K562 (cell line): ENCODE results near the gene KRT85. TPM values are rescaled to one million over a fixed set of nuclear protein-coding genes. Genes with fewer than 3 reads are reported as not detected.

Experiments
- ATAC-seq: fragments of 200-7000 bp; cut with Tn5 transposase; 3 replicates; pipeline ENCODE4 v1.9.1; 2020; ENCODE audit warnings: moderate library complexity
- BruUV-seq: library from RNA; stranded (reverse); fragments of 400-500 nt; replicated peaks from 2 replicates; lab custom pipeline; 2021; lab: Mats Ljungman, UMichigan
- CTCF ChIA-PET: fragments of 300-600 bp; formaldehyde crosslinking; extraction: SDS; loops from one replicate; lab custom pipeline; 2021; ENCODE audit warnings: low intra/inter-chr PET ratio; lab: Yijun Ruan, JAX
- POLR2A ChIA-PET: fragments of 300-600, 350-650 bp; sonication (Branson Sonifier 250); formaldehyde crosslinking; extraction: SDS; loops from one replicate; lab custom pipeline; 2021; ENCODE audit warnings: antibody characterized with exemption, inconsistent platforms; lab: Yijun Ruan, JAX
- DNase-seq, 4 experiments: peaks; one replicate each; pipeline versions ENCODE4 v3.0.0 to v3.0.0-alpha.2; 2011 to 2018; ENCODE audit warnings: low spot score in 3 of 4, mixed read lengths in 3 of 4; ENCODE audit errors: extremely low read depth in 1 of 4
- FAIRE-seq: peaks from 2 replicates; lab custom pipeline; 2011; peaks lifted over from hg19 to GRCh38; lab: Jason Lieb, UNC
- H2AFZ ChIP-seq: 2 replicates; pipeline ENCODE4 v1.6.0; 2011; ENCODE audit warnings: low read depth, low read length, control low read depth, inconsistent platforms
- H3K27ac ChIP-seq: fragments of 200-600 bp; 3 replicates; pipeline ENCODE4 v1.8.0; 2011; ENCODE audit warnings: low read depth, mild to moderate bottlenecking, control low read depth, inconsistent platforms, low read length, moderate library complexity, mixed read lengths; ENCODE audit errors: extremely low read depth
- H3K27me3 ChIP-seq, 2 experiments: fragments of 300-600 bp in 1 of 2; 2 replicates in 1 of 2; 3 replicates in 1 of 2; pipeline versions ENCODE4 v1.6.0 to v1.8.0; 2011; ENCODE audit warnings: inconsistent platforms in 2 of 2, low read length in 2 of 2, mild to moderate bottlenecking in 1 of 2, mixed read lengths in 1 of 2, moderate library complexity in 1 of 2; ENCODE audit not compliant: control insufficient read depth in 2 of 2, insufficient read depth in 2 of 2
- H3K36me3 ChIP-seq: fragments of 300-600 bp; 3 replicates; pipeline ENCODE4 v1.8.0; 2011; ENCODE audit warnings: mild to moderate bottlenecking, low read length, inconsistent platforms; ENCODE audit not compliant: control insufficient read depth, insufficient read depth
- H3K4me1 ChIP-seq, 2 experiments: fragments of 200-600 bp in 1 of 2; replicated peaks in 1 of 2; 2 replicates in 1 of 2; 3 replicates in 1 of 2; pipeline versions ENCODE4 v1.5.1 to v1.8.0; 2011; ENCODE audit warnings: inconsistent platforms in 2 of 2, low read length in 2 of 2, mild to moderate bottlenecking in 1 of 2, mixed read lengths in 1 of 2, moderate library complexity in 1 of 2; ENCODE audit not compliant: control insufficient read depth in 2 of 2, insufficient read depth in 2 of 2
- H3K4me2 ChIP-seq: 2 replicates; pipeline ENCODE4 v1.6.1; 2011; ENCODE audit warnings: low read length, control low read depth, inconsistent platforms, mixed read lengths; ENCODE audit not compliant: insufficient read depth
- H3K4me3 ChIP-seq: fragments of 200-600 bp; sonication (generic), shearing (Covaris generic); 2 replicates; pipeline ENCODE4 v1.5.1; 2016; ENCODE audit warnings: control low read depth, inconsistent platforms
- H3K79me2 ChIP-seq: fragments of 200-600 bp; 3 replicates; pipeline ENCODE4 v1.8.0; 2011; ENCODE audit warnings: low read length, inconsistent platforms; ENCODE audit not compliant: control insufficient read depth, insufficient read depth
- H3K9ac ChIP-seq, 2 experiments: 2 replicates each; pipeline versions ENCODE4 v1.6.0 to v1.6.1; 2011; ENCODE audit warnings: low read depth in 2 of 2, low read length in 2 of 2, control low read depth in 1 of 2, inconsistent platforms in 1 of 2, mild to moderate bottlenecking in 1 of 2, mixed read lengths in 1 of 2; ENCODE audit not compliant: insufficient read depth in 1 of 2
- H3K9me1 ChIP-seq: one replicate; pipeline ENCODE4 v1.6.0; 2011; ENCODE audit warnings: inconsistent platforms, mild to moderate bottlenecking, low read length, moderate library complexity; ENCODE audit not compliant: control insufficient read depth, insufficient read depth
- H3K9me3 ChIP-seq: replicated peaks from 2 replicates; pipeline ENCODE4 v1.5.1; 2011; ENCODE audit warnings: low read depth, low read length, inconsistent platforms; ENCODE audit not compliant: control insufficient read depth, insufficient read depth
- H4K20me1 ChIP-seq: replicated peaks from 2 replicates; pipeline ENCODE4 v1.6.1; 2011; ENCODE audit warnings: low read length, inconsistent platforms, mixed read lengths; ENCODE audit not compliant: control insufficient read depth, insufficient read depth
- BDP1 ChIP-seq: IDR thresholded peaks from 3 replicates; pipeline ENCODE4 v1.6.1; 2011; ENCODE audit not compliant: insufficient read length, insufficient read depth
- CBX1 ChIP-seq: sonication (generic); IDR thresholded peaks from 2 replicates; pipeline ENCODE4 v1.6.1; 2016; ENCODE audit warnings: antibody characterized with exemption, low read depth, mild to moderate bottlenecking
- MTF1 ChIP-seq: fragments of 250-450 bp; sonication (Bioruptor Pico); IDR thresholded peaks from 2 replicates; pipeline ENCODE4 v1.9.0; 2021; ENCODE audit warnings: moderate library complexity, mild to moderate bottlenecking, inconsistent platforms, borderline replicate concordance
- POLR2AphosphoS2 ChIP-seq: IDR thresholded peaks from 2 replicates; pipeline ENCODE4 v1.6.1; 2012; ENCODE audit warnings: low read length, improper control_type of control experiment
- TEAD4 ChIP-seq, 2 experiments: sonication (generic) in 1 of 2; formaldehyde crosslinking in 1 of 2; IDR thresholded peaks; 2 replicates each; pipeline versions ENCODE4 v1.6.1 to v1.8.0; 2012 to 2022; ENCODE audit warnings: borderline replicate concordance in 1 of 2, inconsistent platforms in 1 of 2, low read length in 1 of 2, mild to moderate bottlenecking in 1 of 2, missing genetic modification reagents in 1 of 2
- ZKSCAN8 ChIP-seq: fragments of 200-800 bp; sonication (Bioruptor generic); IDR thresholded peaks from 2 replicates; pipeline ENCODE4 v1.6.1; 2016; ENCODE audit warnings: missing genetic modification characterization, missing compliant biosample characterization
- WGBS: fragments of 100-300 bp; shearing (Covaris generic); methylation state at CpG from one replicate; pipeline ENCODE4 v1.1.6; 2016; ENCODE audit warnings: low coverage, mixed read lengths; ENCODE audit not compliant: insufficient coverage; ENCODE audit errors: missing lambda C conversion rate; 5-methylcytosine and 5-hydroxymethylcytosine counted together
- in situ Hi-C: fragments of 300-500 bp; cut with MboI; formaldehyde crosslinking; loops from 4 replicates; pipeline ENCODE4 v1.15.0; 2018; ENCODE audit warnings: inconsistent platforms, mixed read lengths
- intact Hi-C: fragments of 100-400 bp; cut with micrococcal nuclease; formaldehyde crosslinking; loops from 2 replicates; pipeline ENCODE4 v1.14.2; 2022
- polyA plus RNA-seq, 8 experiments: library from polyadenylated mRNA; depleted of rRNA in 4 of 8; stranded (reverse) in 5 of 8; unstranded in 3 of 8; fragments of >200 nt; fragmentation: Nextera tagmentation in 2 of 8; fragmentation: Illumina TruSeq in 1 of 8; extraction: Ambion mirVana in 2 of 8; extraction: Trizol in 1 of 8; gene quantifications; 2 replicates each; pipeline versions ENCODE4 v1.2.1 to v1.2.3, GENCODE V29; 2011 to 2014; ENCODE audit warnings: inconsistent platforms in 1 of 8, missing spikeins in 1 of 8
- total RNA-seq, 7 experiments: library from RNA; depleted of rRNA in 6 of 7; stranded (reverse); fragments of >200 nt in 6 of 7; fragmentation: Illumina TruSeq in 2 of 7; extraction: Trizol in 2 of 7; gene quantifications; 2 replicates each; pipeline versions ENCODE4 v1.2.1 to v1.2.3, GENCODE V29; 2011 to 2021; ENCODE audit warnings: low replicate concordance in 1 of 7
- TF ChIP-seq, protein P1 (sequence below): fragments of 450-650 bp; IDR thresholded peaks from 2 replicates; pipeline ENCODE4 v1.6.1; 2016; ENCODE audit warnings: antibody characterized with exemption

Gene KRT85
- total and polyA plus RNA-seq, 9 of the 15 experiments (the other 6 are each of a cell fraction or from before 2014, with no cell fraction given), result not detected

DNA sequence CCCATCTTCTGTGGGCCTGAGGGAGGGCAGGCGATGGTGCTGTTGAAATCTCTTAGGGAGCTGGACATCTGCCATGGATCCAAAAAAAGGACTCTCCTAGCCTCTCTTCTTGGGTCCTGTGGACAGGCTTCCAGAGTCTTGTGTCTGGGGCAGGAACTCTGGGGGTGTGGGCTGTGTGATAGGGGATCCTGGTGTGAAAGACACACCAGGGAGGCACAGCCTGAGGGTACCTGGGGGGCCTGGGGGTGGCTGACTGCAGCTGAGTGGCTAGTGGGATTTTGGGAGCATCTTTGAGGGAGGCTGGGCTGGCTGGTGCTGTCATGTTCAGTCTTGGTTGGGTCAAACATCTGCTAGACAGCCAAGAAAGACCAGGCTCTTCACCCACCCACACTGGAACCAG, 44.3 kb downstream of the KRT85 start:
- no peak for DNase-seq
- Histone ChIP-seq H3K4me3 (no peak overlapping the region), H3K27me3 (peaks cover 14 to 62% of the 10 kb centered on the region in 2 experiments; a peak in 4 of 5 replicates), H4K20me1 (peaks cover 4% of the 10 kb centered on the region; the same call in 1 of the 2 replicates), H2AFZ (no peak overlapping the region), H3K4me1 (no peaks in the 10 kb centered on the region), H3K27ac (no peak overlapping the region), H3K9me3 (no peaks in the 10 kb centered on the region), H3K79me2 (no peaks in the 10 kb centered on the region), H3K9me1 (no peaks in the 10 kb centered on the region), H3K4me2 (no peak overlapping the region), H3K9ac (no peak overlapping the region), H3K36me3 (no peaks in the 10 kb centered on the region)
- FAIRE-seq, result no peak
- no TSS peak for BruUV-seq
- POLR2A ChIA-PET, result interaction anchor here (0.7 kb wide), 1 partner anchor 1341 kb away, joined by 3 read pairs; no protein-coding TSS in a partner anchor
- intact Hi-C loops (no loop called here), in situ Hi-C loops (no loop called here)
- TF ChIP-seq ZKSCAN8 (CRISPR knock-in tag), result no peak
- TF ChIP-seq BDP1, result no peak
- TF ChIP-seq, protein P1, sequence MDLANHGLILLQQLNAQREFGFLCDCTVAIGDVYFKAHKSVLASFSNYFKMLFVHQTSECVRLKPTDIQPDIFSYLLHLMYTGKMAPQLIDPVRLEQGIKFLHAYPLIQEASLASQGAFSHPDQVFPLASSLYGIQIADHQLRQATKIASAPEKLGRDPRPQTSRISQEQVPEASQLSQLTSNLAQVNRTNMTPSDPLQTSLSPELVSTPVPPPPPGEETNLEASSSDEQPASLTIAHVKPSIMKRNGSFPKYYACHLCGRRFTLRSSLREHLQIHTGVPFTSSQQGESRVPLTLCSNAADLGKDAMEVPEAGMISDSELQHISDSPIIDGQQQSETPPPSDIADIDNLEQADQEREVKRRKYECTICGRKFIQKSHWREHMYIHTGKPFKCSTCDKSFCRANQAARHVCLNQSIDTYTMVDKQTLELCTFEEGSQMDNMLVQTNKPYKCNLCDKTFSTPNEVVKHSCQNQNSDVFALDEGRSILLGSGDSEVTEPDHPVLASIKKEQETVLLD, result no peak
- no peak for TF ChIP-seq MTF1 (CRISPR knock-in tag)
- TF ChIP-seq POLR2AphosphoS2, result no peak
- no peak for TF ChIP-seq TEAD4 (IDR thresholded peaks at IDR 0.05; ENCODE audit: low read length)
- TF ChIP-seq TEAD4 (CRISPR knock-in tag; IDR thresholded peaks at IDR 0.05; ENCODE audit: borderline replicate concordance), result no peak
- TF ChIP-seq CBX1, result no peak
- CTCF ChIA-PET, result no interaction called here
- 0% methylated on average over 1 of the region's 1 CpG for WGBS
- no peak for ATAC-seq
